Stimulated activated CD8-positive, alpha-beta memory T cell treated with anti-CD3 and anti-CD28 coated beads, Interleukin-15, amount 100 ng/mL, for 1 hour (primary cell): ENCODE results near the gene MTLN.
"Not testable (repeated sequence)": the region's sequence is repeated elsewhere in the genome, so short reads cannot be mapped to it uniquely, and the experiment has no call there.

Experiments used
- DNase-seq: peaks from one replicate; pipeline ENCODE4 v3.0.0-alpha.2; 2020; ENCODE audit warnings: low read depth

MTLN gene

DNA sequence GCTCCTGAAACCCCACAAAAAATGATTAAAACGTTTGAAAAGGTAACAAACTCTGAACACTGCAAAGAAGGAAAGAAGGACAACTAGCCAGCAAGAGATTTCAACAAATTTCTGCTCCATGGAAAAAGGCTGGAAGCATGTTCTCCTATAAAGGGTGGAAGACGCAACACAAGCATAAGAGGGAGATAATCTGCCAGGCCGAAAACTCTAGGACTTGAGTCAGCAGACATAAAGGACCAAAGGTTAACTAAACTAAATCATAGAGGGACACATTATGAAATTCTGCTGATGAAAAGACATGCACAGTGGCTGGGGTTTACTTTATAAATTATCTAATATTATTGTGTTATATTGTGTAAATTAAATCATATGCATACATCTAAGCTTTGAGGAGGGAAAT, 14.3 kb downstream of the MTLN start:
- DNase-seq: no peak

- no peak for DNase-seq
Measured at GRCh38 chr2:110197452-110197851, 14.9 kb downstream of the MTLN start.

- not testable (repeated sequence) for DNase-seq
Measured at GRCh38 chr2:110190169-110190568, 22.2 kb downstream of the MTLN start.

GRCh38 chr2:110182449-110182848, 29.9 kb downstream of the MTLN start:
- DNase-seq: no peak

DNA sequence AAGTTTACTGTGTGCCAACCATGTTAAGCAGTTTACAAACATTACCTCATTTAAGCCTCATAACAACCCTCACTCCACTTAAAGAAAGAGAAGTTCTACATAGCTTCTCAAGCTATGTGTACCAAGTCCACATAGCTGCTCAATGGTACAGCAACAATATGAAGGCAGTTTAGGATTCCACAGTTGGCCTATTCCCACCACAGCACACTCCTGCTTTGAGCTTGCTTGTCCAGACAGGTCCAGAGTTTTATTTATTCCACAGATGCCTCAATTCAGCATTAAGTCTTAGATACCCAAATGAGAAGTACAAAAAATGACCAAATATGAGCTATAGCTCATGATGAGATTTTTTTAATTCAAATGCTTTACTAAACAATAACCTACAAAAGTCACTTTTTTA, 32.3 kb downstream of the MTLN start:
- DNase-seq: no peak

DNA sequence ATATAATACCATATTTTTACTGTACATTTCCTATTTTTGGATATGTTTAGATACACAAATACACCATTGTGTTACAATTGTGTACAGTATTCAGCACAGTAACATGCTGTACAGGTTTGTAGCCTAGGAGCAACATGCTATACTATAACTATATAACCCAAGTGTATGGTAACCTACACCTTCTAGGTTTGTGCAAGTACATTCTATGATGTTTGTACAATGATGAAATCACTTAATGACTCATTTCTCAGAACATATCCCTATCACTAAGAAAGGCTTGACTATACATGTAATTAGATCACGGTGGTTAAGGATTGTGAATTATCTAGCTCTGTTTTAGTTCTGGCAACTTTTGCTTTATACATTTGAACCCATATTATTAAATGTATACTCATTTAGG, 38.8 kb downstream of the MTLN start:
- no peak for DNase-seq

DNA sequence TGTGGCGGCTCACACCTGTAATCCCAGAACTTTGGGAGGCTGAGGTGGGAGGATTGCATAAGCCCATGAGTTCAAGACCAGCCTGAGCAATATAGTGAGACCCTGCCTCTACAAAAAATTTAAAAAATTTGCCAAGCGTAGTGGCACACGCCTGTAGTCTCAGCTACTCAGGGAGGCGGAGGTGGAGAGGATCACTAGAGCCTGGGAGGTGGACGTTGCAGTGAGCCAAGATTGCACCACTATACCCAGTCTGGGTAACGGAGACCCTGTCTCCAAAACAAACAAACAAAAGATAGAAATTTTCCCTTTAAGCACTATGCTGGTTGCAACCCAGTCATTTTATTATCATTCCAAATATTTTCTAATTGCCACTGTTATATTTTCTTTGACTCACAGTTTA, 39.8 kb downstream of the MTLN start:
- no peak for DNase-seq

DNA sequence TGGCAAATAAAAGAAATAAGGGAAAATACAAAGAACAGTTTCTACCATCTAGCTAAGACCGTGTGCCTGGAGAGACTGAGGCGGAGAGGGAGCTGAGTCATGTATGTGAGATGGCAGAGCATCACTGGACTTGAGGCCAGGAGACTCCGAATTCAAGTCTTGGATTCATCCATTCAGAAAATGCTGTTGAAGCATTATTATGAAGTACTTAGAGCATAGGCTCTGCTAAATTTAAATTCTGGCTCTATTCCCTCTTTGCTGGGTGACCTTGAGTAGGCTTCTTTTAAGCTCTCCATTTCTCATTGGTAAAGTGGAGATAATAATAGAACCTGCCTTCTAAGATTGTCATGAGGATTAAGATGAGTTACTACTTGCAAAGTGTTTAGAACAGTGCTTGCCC, 42.2 kb downstream of the MTLN start:
- DNase-seq: no peak

- no peak for DNase-seq
Measured at GRCh38 chr2:110167326-110168000, 44.9 kb downstream of the MTLN start.

GRCh38 chr2:110166266-110166665, 46.1 kb downstream of the MTLN start:
- DNase-seq: no peak
